Right lobe of liver (tissue), 4 donors: ENCODE measurements around the gene NLGN1.

Source experiments
- POLR2A ChIP-seq: fragments of 450-650 bp; IDR thresholded peaks from one replicate; pipeline ENCODE4 v1.6.1; 2017; ENCODE audit warnings: antibody characterized with exemption, mild to moderate bottlenecking
- TF ChIP-seq, protein P1 (sequence below), 4 donors: fragments of 200-600 bp in 3 of 4; fragments of 450-650 bp in 1 of 4; IDR thresholded peaks; one replicate each; pipeline versions ENCODE4 v1.5.1 to v1.8.0; 2016 to 2022; ENCODE audit warnings: antibody characterized with exemption in 4 of 4, mild to moderate bottlenecking in 2 of 4
- donor health status: DM: no; HTN: no; CAD: no.
- donor health status: DM: no; HTN: no; CAD: no.
- donor health status: DM: no; HTN: yes; CAD: no.

- TF ChIP-seq, protein P1, sequence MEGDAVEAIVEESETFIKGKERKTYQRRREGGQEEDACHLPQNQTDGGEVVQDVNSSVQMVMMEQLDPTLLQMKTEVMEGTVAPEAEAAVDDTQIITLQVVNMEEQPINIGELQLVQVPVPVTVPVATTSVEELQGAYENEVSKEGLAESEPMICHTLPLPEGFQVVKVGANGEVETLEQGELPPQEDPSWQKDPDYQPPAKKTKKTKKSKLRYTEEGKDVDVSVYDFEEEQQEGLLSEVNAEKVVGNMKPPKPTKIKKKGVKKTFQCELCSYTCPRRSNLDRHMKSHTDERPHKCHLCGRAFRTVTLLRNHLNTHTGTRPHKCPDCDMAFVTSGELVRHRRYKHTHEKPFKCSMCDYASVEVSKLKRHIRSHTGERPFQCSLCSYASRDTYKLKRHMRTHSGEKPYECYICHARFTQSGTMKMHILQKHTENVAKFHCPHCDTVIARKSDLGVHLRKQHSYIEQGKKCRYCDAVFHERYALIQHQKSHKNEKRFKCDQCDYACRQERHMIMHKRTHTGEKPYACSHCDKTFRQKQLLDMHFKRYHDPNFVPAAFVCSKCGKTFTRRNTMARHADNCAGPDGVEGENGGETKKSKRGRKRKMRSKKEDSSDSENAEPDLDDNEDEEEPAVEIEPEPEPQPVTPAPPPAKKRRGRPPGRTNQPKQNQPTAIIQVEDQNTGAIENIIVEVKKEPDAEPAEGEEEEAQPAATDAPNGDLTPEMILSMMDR (IDR thresholded peaks at IDR 0.05) = no peak
- no peak for TF ChIP-seq POLR2A
These were observed 310.6 kb downstream of the NLGN1 start for GRCh38 chr3:173708191-173708590.
